PC-3 (cell line): ENCODE results near the gene CPEB1. TPM values are rescaled to one million over a fixed set of nuclear protein-coding genes. Genes with fewer than 3 reads are reported as not detected.

Experiments used
- ATAC-seq: fragments of 200-7000 bp; cut with Tn5 transposase; 2 replicates; pipeline ENCODE4 v1.9.1; 2020; ENCODE audit warnings: mild to moderate bottlenecking, moderate library complexity
- Bru-seq: library from RNA; stranded (reverse); fragments of 400-500 nt; gene quantifications from one replicate; lab custom pipeline; 2021; lab: Mats Ljungman, UMichigan
- BruChase-seq, 2 experiments: library from RNA; stranded (reverse); fragments of 400-500 nt; gene quantifications; one replicate each; lab custom pipeline; 2021; lab: Mats Ljungman, UMichigan
- BruUV-seq: library from RNA; stranded (reverse); fragments of 400-500 nt; replicated peaks from 2 replicates; lab custom pipeline; 2021; lab: Mats Ljungman, UMichigan
- CTCF ChIA-PET: fragments of 300-600 bp; sonication (Branson Sonifier 250); formaldehyde crosslinking; loops from one replicate; lab custom pipeline; 2022; ENCODE audit warnings: antibody characterized with exemption; lab: Charles Lee
- POLR2A ChIA-PET: fragments of 300-600 bp; sonication (Branson Sonifier 250); formaldehyde crosslinking; loops from one replicate; lab custom pipeline; 2022; ENCODE audit warnings: antibody characterized with exemption; ENCODE audit not compliant: unreplicated experiment; lab: Charles Lee
- DNase-seq: peaks from one replicate; pipeline ENCODE4 v3.0.0-alpha.2; 2015
- H2AFZ ChIP-seq: fragments of 300-600 bp; sonication (generic); 2 replicates; pipeline ENCODE4 v1.6.0; 2016; ENCODE audit warnings: antibody characterized with exemption, low read length
- H3F3A ChIP-seq: fragments of 300-600 bp; sonication (generic); one replicate; pipeline ENCODE4 v1.6.0; 2017; ENCODE audit warnings: antibody characterized with exemption, low read length, control low read depth, mild to moderate bottlenecking; ENCODE audit not compliant: unreplicated experiment
- H3K27ac ChIP-seq: fragments of 300-600 bp; sonication (generic); 2 replicates; pipeline ENCODE4 v1.5.1; 2016; ENCODE audit warnings: mild to moderate bottlenecking, low read length
- H3K27me3 ChIP-seq: fragments of 300-600 bp; sonication (generic); 2 replicates; pipeline ENCODE4 v1.6.1; 2016; ENCODE audit warnings: low read length, mixed read lengths
- H3K36me3 ChIP-seq: fragments of 300-600 bp; sonication (generic); 2 replicates; pipeline ENCODE4 v1.6.1; 2016; ENCODE audit warnings: low read depth, mixed run types, low read length, mixed read lengths
- H3K4me1 ChIP-seq: fragments of 300-600 bp; sonication (generic); 2 replicates; pipeline ENCODE4 v1.5.1; 2016; ENCODE audit warnings: low read length; ENCODE audit not compliant: insufficient read depth
- H3K4me2 ChIP-seq: fragments of 300-600 bp; sonication (generic); 2 replicates; pipeline ENCODE4 v1.6.0; 2016; ENCODE audit warnings: low read length
- H3K4me3 ChIP-seq: fragments of 300-600 bp; sonication (generic); 2 replicates; pipeline ENCODE4 v1.5.1; 2016; ENCODE audit warnings: mild to moderate bottlenecking, low read length, mixed read lengths
- H3K79me2 ChIP-seq: fragments of 300-600 bp; sonication (generic); 2 replicates; pipeline ENCODE4 v1.6.1; 2017; ENCODE audit warnings: low read length, mixed read lengths
- H3K9ac ChIP-seq: fragments of 300-600 bp; sonication (generic); 2 replicates; pipeline ENCODE4 v1.6.0; 2016; ENCODE audit warnings: mild to moderate bottlenecking, low read length
- H3K9me2 ChIP-seq: fragments of 300-600 bp; sonication (generic); replicated peaks from 2 replicates; pipeline ENCODE4 v1.6.1; 2016; ENCODE audit warnings: mixed run types, low read length, mixed read lengths
- H3K9me3 ChIP-seq: fragments of 300-600 bp; sonication (generic); 2 replicates; pipeline ENCODE4 v1.6.1; 2016; ENCODE audit warnings: low read length, mixed read lengths
- H4K20me1 ChIP-seq: fragments of 300-600 bp; sonication (generic); 2 replicates; pipeline ENCODE4 v1.6.1; 2016; ENCODE audit warnings: low read length, mixed read lengths
- EZH2 ChIP-seq: fragments of 300-600 bp; sonication (generic); IDR thresholded peaks from one replicate; pipeline ENCODE4 v1.6.1; 2017; ENCODE audit warnings: antibody characterized with exemption, mild to moderate bottlenecking, low read length; ENCODE audit not compliant: unreplicated experiment
- EZH2phosphoT487 ChIP-seq: fragments of 300-600 bp; sonication (generic); IDR thresholded peaks from 2 replicates; pipeline ENCODE4 v1.6.1; 2018; ENCODE audit warnings: mild to moderate bottlenecking, antibody characterized with exemption, low read length, borderline replicate concordance
- intact Hi-C: fragments of 100-400 bp; cut with micrococcal nuclease; formaldehyde crosslinking; loops from 2 replicates; pipeline ENCODE4 v1.9.0; 2023
- long read RNA-seq: library from polyadenylated mRNA; unstranded; transcript quantifications from one replicate; pipeline ENCODE4 v2.0.0, GENCODE V29; 2021; ENCODE audit not compliant: unreplicated experiment
- total RNA-seq: library from RNA; depleted of rRNA; stranded (reverse); fragments of >200 nt; gene quantifications from 2 replicates; pipeline ENCODE4 v1.2.3, GENCODE V29; 2014; rRNA removed
- TF ChIP-seq, protein P1 (sequence below): fragments of 300-600 bp; sonication (generic); conservative IDR thresholded peaks from 2 replicates; pipeline ENCODE4 v1.5.1; 2017; ENCODE audit warnings: antibody characterized with exemption, low read depth, mild to moderate bottlenecking, low read length

The CPEB1 gene
- total RNA-seq (2.2 and 3.3 TPM in 2 replicates), Bru-seq, nascent RNA (percentile 21 among the genes with signal in this experiment), BruChase-seq, experiment 1, labeled RNA remaining after a 6-hour chase (percentile 19 among the genes with signal in this experiment), BruChase-seq, experiment 2, labeled RNA remaining after a 2-hour chase (percentile 20 among the genes with signal in this experiment)
- long read RNA-seq, partial matches to known transcripts = 0 of 3 reads
- long read RNA-seq, other reads (novel, unspliced or antisense) = 1 of 3 reads

DNA sequence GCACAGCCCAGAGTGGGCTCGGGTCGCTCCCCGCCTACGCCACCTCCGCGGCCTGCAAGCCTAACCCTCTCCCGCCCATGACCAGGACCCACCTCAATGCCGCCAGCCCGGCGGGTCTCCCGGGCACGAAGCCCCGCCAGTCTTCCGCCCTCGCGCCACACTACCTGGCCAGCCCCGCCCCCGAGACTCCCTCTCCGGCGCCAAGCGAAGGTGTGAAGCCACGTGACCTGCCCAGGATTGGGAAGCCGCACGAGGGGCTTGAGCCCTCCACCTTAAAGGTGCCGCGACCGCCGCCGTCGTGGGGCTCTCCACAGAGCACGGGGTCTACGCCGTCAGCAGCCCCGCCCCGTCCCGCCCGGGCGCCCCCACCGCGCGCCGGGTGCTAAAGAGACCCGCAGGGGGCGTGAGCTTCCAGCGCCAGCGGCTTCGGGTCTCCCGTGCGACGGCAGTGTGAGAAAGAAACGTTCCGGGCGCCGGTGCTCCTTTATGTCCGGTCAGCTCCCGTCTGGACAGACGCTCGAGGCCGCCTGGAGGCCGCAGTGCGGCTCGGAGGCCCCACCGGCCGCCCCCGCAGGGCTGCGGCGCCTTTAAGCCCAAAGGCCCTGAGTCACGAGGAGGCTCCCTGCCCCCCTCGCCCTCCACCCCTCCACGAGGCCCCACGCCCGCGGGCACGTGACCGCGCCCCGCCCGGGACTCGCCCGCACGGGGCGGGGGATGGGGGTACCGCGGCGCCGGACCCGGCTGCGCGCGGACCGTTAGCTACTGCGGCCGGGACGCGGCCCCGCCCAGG lies at the start of gene CPEB1:
CPEB1 (minus strand) TSS at position 319 of the 790 bp plus-strand sequence. CDS start 18,904 bp downstream, outside the sequence.
- POLR2A ChIA-PET = no interaction called here
- H3K9me2 ChIP-seq = no peaks in the 10 kb centered on the region
- DNase-seq (no peak), ATAC-seq (peak; percentile 48)
- peak within 1 kb of the TSS; percentile 73 for H3K4me2 ChIP-seq
- H2AFZ ChIP-seq = 0 out of 2 replicates have a peak within 1 kb of the TSS, but pooled peaks have one; percentile 38
- no peaks in the 10 kb centered on the region for H3K4me1 ChIP-seq
- BruUV-seq = no TSS peak
- no peaks in the 10 kb centered on the region for H3K79me2 ChIP-seq
- TF ChIP-seq EZH2 = no peak
- TF ChIP-seq, protein P1, sequence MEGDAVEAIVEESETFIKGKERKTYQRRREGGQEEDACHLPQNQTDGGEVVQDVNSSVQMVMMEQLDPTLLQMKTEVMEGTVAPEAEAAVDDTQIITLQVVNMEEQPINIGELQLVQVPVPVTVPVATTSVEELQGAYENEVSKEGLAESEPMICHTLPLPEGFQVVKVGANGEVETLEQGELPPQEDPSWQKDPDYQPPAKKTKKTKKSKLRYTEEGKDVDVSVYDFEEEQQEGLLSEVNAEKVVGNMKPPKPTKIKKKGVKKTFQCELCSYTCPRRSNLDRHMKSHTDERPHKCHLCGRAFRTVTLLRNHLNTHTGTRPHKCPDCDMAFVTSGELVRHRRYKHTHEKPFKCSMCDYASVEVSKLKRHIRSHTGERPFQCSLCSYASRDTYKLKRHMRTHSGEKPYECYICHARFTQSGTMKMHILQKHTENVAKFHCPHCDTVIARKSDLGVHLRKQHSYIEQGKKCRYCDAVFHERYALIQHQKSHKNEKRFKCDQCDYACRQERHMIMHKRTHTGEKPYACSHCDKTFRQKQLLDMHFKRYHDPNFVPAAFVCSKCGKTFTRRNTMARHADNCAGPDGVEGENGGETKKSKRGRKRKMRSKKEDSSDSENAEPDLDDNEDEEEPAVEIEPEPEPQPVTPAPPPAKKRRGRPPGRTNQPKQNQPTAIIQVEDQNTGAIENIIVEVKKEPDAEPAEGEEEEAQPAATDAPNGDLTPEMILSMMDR = no peak
- TF ChIP-seq EZH2phosphoT487 = no peak
- H3K9me3 ChIP-seq = no peaks in the 10 kb centered on the region
- CTCF ChIA-PET = no interaction called here
- H3F3A ChIP-seq = no peaks in the 10 kb centered on the region
- no peak within 1 kb of the TSS for H3K27ac ChIP-seq
- peak within 1 kb of the TSS; percentile 49; the same call in 1 of the 2 replicates for H3K4me3 ChIP-seq
- H4K20me1 ChIP-seq = no peaks in the 10 kb centered on the region
- H3K9ac ChIP-seq = no peak within 1 kb of the TSS
- intact Hi-C loops = no loop called here
- peaks cover 4% of the 10 kb centered on the region for H3K27me3 ChIP-seq
- H3K36me3 ChIP-seq = no peaks in the 10 kb centered on the region

DNA sequence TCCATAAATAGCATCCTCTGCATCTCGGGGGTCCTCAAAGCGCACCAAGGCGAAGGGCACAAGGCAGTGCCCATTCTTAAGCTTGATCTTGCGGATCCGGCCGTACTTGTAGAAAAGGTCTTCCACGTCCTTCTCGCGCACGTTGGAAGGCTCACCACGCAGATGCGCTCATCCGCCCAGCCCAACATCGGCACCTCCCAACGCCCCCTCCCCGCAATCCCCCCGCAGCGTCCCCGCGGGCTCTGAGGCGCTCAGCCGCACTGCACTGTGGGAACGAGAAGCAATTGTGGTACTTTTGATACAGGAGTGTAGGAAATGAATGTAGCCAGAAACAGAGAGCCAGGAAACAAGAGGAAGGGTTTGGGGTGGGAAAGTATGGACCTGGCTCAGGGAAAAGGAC lies 45.0 kb upstream of the CPEB1 start:
- POLR2A ChIA-PET = no interaction called here
- no peak overlapping the region for H2AFZ ChIP-seq

More for the DNA sequence above, 45.0 kb upstream of the CPEB1 start:
- Histone ChIP-seq H3K79me2 (no peaks in the 10 kb centered on the region), H3K4me3 (no peak overlapping the region), H3K4me2 (no peak overlapping the region), H3K9ac (no peak overlapping the region), H3K27ac (no peak overlapping the region), H3K27me3 (no peaks in the 10 kb centered on the region), H3F3A (no peaks in the 10 kb centered on the region), H3K36me3 (no peaks in the 10 kb centered on the region), H3K9me2 (no peaks in the 10 kb centered on the region), H3K4me1 (no peaks in the 10 kb centered on the region), H3K9me3 (no peaks in the 10 kb centered on the region), H4K20me1 (no peaks in the 10 kb centered on the region)
- DNase-seq = no peak
- ATAC-seq = no peak
- intact Hi-C loops = no loop called here
- no peak for TF ChIP-seq EZH2phosphoT487
- TF ChIP-seq, protein P1 = no peak
- no peak for TF ChIP-seq EZH2
- CTCF ChIA-PET = no interaction called here
- BruUV-seq = no TSS peak
